NK-92 (cell line): ENCODE data around the gene MMP23B.

Source experiments
- DNase-seq: peaks from one replicate; lab custom pipeline; 2025; ENCODE audit not compliant: unreplicated experiment; lab: John Stamatoyannopoulos, UW

Gene MMP23B

DNA sequence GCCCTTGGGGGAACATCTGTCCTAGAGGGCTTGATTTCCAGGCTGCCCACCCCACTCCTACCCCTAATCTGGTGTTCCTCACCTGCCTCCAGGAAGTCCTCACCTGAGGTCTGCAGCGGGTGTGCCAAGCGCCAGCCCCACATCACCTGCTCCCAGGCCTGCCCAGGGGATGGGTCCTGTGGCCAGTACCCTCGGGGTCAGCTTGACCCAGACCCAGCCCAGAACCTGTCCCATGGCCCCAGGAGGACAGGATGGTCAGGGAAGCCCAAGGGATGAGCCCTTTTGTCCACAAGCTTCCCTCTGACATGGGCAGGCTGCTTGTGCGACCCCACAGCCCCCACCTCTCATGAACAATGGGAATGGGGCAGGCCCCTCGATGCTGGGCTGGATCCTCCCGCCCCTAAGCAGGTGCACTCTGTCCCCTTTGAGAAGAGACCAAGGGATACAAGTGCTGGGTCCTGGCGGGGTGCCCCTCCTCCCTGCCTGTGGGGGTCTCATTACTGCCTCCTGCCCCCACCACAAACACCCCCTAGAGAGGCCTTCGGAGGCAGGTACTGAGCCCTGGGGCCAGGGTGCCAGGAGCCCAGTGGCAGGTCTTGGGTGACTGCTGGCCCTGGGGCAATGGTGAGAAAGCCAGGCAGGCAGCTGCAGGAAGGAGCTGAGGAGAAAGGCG lies 13.4 kb upstream of the MMP23B start:
- no peak for DNase-seq

DNA sequence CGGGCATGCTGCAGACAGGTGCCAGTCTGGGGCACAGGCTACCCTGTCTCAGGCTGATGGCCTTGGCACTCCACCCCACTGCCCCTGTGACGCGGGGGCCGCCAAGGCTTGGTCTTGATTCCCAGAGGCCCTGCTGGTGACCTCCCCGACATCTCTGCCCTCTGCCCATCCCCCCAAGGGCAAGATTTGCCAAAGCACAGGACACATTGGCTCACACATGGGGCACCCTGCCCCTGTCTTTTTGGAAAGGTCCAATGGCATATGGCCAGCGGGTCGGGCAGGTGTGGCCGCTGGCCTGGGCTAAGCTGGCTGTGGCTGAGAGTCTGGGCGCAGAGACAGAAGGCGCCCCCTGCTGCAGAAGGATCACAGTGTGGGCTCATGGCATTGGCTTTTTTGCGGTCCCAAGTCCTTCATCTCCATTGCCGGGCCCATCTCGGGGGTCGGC lies 12.0 kb upstream of the MMP23B start:
- DNase-seq = no peak

DNA sequence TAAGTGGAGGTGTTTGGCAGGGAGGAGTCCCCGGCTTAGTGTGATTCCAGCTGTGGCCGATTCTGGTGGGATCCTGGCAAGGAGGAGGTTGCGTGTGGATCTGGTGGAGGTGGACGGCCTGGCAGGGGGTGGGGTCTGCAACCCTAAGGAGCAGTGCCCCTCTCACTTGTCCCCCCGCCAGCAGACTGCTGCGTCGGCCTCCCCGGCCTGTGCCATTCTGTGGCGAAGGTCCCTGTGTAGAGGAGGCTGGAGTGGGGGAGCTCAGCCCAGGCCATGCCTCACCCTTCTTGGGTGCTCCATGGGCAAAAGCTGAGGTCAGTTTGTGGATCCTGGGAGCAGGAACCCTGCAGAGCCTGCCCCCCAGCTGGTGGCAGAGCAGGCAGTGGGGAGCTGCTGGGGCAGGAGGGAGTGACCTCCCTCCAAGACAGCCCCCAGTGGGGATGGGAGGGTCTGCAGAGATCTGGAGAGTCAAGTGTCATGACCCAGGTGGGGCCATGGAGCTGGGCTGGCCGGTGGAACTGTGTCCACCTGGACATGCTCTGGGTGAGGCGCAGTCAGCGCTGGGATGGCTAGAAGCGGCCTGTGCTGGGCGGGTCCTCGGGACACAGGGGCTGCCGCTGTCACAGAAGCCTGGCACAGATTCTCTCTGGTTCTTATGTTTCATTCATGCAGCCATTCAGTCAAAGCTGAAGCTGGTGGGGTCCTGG lies 11.4 kb upstream of the MMP23B start:
- no peak for DNase-seq

DNA sequence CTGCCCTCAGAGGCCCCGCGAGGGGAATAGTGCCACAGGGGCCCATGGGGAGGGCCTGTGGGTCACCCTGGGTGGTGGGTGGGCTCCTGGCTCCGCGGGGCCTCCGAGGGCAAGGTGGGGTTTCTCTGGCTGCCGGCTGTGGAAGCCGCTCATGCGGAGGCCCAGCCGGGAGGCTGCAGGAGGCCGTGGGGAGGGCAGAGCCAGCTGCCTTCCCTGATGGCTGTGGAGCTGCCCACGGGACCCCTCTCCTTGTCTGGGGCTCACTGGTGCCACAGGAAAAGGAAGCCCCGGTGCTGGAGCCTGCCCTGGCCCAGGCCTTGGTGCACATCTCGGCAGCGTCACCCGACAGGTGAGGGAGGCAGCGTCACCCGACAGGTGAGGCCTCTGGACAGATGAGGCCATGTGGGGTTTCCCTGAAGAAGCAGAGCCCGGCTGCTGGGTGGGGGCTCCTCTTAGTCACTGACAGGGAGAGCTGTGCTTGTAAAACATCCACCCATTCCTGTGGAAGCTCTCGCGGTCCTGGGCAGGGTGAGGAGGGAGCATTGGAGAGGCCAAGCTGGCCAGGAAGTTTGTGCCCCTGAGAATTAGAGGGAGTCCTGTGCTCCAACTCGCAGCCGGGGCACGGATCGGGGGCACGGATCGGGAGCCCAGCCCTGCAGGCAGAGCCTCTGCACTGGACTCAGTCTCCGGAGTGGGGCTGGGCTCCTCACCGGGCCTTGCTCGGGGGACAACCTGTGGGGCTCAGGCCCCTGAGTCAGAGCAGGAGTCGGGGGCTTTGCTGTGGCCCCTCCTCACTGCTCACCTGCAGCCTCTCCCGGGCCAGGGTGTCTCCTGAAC lies 10.6 kb upstream of the MMP23B start:
- no peak for DNase-seq

DNA sequence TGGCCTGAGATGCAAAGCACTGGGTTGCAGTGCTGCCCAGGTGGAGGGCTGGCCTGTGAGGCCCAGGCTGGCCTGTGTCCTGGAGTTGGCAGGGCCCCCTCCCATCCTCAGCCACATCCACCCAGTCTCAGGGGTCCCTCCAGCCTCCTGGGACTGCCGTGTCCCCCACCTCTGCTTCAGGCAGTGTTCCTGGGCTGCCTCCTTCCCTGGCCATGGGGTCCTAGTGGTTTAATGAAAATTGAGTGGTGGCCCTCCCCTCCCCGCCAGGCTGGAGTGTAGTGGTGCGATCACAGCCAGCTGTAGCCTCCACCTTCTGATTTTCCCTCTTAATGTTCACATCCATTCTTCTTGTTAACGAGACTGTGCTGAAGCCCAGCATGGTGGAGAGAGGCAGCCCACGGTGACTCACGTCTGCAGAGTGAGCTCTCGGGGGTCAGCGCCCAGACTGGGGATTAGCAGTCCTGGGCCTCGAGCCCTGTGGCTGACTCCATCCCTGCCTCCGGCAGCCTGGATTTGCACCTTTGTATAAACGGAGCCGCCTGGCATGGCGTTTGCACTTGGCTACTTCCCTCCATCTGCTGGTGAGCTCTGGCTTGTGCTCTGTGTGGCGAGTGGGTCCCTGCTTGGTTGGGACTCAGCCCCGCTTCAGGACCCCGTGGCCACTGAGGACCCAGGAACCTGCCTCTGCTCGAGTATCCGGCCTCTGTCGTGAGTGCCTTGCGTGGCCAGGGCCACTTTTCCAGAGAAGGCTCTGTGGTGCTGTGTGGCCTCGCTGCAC lies 9.8 kb upstream of the MMP23B start:
- DNase-seq = no peak

DNA sequence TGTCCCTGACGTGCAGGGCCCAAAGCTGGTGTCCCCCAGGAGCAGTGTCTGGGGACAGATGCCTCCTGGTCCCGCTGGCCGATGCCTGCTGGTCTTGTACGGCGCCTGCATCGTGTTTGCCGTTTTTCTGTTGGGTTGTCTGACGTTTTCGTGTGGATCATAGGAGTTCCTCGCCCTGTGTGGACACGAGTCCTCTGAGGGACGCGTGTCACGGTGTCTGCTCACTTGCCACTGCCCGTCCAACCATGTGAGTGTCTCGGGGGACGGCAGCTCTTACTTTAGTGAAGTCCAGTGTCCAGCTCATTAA lies 9.2 kb upstream of the MMP23B start:
- no peak for DNase-seq

DNA sequence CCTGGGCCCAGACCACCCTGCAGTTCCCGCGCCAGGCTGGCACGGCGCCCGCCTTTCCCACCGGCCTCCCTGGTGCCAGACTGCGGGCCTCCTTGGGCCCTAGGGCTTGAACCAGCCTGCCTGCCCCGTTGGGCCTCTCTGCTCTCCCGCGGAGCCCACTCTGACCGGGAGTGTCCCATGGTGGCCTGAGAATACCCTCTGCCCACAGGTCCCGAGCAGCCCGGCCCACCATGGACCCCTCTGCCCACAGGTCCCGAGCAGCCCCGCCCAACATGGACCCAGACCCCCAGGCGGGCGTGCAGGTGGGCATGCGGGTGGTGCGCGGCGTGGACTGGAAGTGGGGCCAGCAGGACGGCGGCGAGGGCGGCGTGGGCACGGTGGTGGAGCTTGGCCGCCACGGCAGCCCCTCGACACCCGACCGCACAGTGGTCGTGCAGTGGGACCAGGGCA lies 8.8 kb upstream of the MMP23B start:
- no peak for DNase-seq

DNA sequence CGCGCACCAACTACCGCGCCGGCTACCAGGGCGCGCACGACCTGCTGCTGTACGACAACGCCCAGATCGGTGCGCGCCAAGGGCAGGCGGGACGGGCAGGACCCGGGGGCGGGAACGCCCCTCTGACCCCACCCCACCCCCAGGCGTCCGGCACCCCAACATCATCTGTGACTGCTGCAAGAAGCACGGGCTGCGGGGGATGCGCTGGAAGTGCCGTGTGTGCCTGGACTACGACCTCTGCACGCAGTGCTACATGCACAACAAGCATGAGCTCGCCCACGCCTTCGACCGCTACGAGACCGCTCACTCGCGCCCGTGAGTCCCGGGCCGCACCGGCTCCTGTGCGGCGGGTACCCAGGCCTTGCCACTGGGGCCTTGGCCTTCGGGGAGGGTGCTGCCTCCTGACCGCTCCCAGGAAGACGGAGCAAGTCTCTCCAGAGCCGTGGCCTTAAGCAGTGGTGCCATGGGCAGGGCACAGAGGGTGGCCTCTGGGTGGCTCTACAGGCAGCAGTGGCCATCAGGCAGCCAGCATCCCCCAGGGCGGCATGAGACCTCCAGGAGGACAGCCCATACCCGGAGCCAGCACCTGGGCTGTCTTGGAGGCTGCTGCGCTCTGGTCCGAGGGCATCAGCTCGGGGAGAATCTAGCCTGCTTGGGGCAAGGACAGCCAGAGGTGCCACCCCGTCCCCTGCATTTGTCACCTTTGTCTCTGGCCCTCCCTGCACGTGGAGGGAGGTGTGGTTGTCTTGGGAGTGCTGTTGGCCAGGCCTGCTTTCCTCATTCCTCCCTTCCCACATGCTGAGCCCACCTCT lies 8.1 kb upstream of the MMP23B start:
- no peak for DNase-seq

DNA sequence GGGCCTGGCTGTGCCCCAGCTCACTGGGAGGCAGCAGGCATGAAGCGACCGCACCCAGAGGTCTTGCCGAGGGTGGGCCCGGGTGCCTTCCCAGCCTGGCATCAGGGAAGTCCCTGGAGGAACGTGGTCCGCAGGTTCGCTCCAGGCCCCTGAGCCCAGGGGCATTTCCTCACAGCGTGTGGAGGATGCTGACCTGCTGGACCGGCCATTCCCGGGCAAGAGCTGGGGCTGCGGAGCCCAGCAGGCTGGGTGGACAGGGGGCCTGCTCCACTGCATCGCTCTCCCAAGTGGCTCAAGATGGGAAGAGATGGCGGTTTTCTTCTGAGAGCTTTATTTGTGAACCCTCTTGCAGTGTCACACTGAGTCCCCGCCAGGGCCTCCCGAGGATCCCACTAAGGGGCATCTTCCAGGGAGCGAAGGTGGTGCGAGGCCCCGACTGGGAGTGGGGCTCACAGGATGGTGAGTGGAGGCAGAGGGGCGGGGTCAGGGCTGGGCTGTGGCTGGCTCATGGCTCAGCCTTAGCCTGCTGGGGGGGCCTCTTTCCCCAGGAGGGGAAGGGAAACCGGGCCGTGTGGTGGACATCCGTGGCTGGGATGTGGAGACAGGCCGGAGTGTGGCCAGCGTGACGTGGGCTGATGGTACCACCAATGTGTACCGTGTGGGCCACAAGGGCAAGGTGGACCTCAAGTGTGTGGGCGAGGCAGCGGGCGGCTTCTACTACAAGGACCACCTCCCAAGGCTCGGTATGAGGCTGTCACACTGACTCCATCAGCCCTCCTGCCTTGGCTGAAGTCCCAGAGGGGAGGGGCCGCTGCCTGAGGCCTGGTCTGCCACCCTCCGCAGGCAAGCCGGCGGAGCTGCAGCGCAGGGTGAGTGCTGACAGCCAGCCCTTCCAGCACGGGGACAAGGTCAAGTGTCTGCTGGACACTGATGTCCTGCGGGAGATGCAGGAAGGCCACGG lies 7.2 kb upstream of the MMP23B start:
- no peak for DNase-seq

DNA sequence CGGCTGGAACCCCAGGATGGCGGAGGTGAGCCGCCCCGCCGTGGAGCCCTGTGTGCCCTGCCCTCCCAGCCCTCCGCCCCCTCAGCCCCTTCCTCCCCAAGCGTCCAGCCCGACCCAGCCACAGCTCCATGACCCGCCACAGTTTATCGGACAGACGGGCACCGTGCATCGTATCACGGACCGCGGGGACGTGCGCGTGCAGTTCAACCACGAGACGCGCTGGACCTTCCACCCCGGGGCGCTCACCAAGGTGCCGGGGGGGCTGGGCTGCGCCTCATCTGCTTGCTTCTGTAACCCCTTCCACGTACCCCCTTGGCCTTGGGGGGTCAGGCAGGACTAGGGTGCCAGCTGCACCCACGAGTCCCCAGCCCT lies 6.6 kb upstream of the MMP23B start:
- no peak for DNase-seq

DNA sequence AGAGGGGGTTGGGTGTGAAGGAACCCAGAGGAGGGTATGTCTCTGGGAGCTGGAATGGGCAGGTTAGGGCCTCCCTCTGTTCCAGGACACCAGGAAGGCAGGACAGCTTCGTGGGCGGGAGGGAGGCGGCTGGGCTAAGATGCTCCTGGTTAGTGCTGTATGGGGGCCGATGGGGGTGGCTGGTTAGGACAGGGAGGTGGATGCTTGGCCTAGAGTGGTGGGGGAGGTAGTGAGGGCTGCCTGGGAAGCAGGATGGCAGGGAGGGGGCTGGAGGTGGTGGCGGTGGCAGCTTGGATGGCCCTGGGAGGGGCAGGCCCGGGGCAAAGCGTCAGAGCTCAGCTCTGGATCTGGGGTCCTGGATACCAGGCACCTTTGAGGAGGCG lies 6.2 kb upstream of the MMP23B start:
- no peak for DNase-seq

DNA sequence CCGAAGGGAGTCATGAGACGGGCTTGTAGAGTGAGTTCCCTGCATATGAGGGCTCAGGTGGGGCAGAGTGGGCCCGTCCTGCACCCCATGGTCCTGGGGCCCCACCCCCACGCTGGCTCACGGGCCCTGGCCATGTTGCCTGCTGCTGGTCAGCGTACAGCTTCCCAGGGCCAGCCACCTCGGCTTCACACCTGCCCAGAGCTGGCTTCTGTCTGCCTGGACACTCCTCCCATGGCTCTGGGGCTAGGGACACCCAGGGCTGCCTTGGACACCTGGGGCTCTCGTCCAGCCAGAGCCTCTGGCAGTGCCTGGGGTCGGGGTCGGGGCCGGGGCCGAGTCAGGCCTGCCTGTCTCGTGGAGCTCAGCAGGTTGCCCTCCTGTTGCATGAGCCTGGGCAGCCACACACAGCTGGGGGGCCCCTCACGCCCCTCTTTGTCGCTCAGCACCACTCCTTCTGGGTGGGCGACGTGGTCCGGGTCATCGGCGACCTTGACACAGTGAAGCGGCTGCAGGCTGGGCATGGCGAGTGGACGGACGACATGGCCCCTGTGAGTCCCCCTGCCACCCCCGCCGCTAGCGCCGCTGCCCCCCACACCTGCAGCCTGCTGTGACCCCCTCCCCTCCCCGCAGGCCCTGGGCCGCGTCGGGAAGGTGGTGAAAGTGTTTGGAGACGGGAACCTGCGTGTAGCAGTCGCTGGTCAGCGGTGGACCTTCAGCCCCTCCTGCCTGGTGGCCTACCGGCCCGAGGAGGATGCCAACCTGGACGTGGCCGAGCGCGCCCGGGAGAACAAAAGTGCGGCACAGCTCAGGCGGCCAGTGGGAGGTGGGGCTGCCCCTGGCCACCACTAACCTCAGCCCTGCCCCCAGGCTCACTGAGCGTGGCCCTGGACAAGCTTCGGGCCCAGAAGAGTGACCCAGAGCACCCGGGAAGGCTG lies 5.5 kb upstream of the MMP23B start:
- no peak for DNase-seq

DNA sequence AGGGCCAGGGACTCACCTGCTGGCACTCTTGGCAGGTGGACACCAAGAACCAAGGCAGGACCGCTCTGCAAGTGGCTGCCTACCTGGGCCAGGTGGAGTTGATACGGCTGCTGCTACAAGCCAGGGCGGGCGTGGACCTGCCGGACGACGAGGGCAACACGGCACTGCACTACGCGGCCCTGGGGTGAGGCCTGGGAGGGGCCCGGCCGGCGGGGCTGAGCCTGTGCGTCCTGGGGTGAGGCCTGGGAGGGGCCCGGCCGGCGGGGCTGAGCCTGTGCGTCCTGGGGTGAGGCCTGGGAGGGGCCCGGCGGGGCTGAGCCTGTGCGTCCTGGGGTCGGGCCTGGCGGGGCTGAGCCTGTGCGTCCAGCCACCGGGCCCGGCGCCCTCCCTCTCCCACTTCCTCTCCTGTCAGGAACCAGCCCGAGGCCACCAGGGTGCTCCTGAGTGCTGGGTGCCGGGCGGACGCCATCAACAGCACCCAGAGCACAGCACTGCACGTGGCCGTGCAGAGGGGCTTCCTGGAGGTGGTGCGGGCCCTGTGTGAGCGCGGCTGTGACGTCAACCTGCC lies 4.6 kb upstream of the MMP23B start:
- DNase-seq = no peak

DNA sequence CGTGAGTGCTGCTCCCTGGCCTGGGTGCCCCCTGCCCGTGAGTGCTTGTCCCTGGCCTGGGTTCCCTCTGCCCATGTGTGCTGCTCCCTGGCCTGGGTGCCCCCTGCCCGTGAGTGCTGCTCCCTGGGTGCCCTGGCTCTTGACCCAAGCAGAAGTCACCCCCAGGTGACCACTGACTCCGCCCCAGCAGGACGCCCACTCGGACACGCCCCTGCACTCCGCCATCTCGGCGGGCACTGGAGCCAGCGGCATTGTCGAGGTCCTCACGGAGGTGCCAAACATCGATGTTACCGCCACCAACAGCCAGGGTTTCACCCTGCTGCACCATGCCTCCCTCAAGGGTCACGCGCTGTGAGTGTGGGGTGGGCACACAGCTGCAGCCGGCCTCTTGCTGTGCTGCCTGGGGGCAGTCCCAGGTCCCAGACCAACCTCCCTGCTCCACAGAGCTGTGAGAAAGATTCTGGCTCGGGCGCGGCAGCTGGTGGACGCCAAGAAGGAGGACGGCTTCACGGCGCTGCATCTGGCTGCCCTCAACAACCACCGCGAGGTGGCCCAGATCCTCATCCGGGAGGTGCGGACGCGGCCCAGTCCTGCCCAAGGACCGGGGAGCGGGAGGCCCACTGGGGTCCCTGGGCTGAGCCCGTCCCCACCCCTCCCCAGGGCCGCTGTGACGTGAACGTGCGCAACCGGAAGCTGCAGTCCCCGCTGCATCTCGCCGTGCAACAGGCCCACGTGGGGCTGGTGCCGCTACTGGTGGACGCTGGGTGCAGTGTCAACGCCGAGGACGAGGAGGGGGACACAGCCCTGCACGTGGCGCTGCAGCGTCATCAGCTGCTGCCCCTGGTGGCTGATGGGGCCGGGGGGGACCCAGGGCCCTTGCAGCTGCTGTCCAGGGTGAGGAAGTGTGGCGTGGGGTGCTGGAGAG lies 3.9 kb upstream of the MMP23B start:
- DNase-seq = no peak

DNA sequence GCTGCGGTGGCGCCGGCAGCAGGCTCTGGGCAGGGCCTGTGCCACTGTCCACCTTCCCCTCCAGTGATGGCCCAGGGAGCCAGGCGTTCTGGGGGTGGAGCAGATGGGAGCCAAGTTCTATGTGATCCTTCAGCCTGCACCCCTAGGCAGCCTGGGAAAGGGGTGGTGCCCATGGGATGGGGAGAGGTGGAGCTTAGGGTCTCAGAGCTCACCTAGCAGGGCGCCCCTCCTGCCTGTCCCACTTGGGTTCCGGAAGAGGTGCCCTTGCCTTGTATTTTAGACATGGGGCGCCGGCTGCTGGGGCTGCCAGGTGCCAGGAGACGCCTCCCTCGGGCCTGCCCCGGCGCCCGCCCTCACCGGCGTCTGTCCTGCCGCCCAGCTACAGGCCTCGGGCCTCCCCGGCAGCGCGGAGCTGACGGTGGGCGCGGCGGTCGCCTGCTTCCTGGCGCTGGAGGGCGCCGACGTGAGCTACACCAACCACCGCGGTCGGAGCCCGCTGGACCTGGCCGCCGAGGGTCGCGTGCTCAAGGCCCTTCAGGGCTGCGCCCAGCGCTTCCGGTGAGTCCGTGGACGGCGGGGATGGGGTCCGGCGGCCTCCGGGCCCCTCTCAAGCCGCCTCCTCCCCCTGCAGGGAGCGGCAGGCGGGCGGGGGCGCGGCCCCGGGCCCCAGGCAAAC lies 3.1 kb upstream of the MMP23B start:
- no peak for DNase-seq

DNA sequence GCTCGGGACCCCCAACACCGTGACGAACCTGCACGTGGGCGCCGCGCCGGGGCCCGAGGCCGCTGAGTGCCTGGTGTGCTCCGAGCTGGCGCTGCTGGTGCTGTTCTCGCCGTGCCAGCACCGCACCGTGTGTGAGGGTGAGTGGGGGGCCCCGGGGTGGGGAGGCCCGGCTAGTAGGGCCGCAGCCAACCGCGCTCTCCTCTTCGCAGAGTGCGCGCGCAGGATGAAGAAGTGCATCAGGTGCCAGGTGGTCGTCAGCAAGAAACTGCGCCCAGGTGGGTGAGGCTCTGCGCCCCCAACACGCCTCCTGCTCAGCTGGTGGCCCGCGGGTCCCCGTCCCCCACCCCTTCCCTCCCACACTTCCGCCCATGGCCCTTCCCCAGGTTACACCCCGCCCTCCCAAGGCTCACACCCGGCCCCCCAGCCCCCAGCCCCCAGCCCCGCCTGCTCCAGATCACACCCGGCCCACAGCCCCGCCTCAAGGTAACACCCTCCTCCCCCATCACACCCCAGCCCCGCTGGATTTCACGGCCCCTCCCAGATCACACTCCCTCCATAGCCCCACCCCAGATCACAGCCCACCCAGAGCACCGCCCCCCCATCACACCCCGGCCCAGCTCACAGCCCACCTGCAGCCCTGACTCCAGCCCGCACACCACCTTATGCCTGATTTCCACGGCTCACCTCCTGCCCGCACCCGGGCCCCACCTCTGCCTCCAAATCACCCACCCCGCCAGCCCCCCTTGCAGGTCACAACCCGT lies 2.4 kb upstream of the MMP23B start:
- DNase-seq = peak; percentile 70
